Measurements from ENCODE around the gene MKLN1. TPM values are rescaled to one million over a fixed set of nuclear protein-coding genes. Genes with fewer than 3 reads are reported as not detected.

MKLN1 gene
- polyA plus RNA-seq, 1 donor from 2014 or later: 15.9 TPM

GRCh38 chr7:131502810-131503508 is 175.3 kb downstream of the MKLN1 start:
- Histone ChIP-seq H3K79me2 (replicated peaks; ENCODE audit: insufficient read depth, low read length) (no peaks in the 10 kb centered on the region), H3K27ac (ENCODE audit: low read length) (no peak overlapping the region), H2AFZ (ENCODE audit: low read depth, low read length) (no peak overlapping the region), H3K4me2 (ENCODE audit: low read length) (no peak overlapping the region), H4K20me1 (ENCODE audit: insufficient read depth) (no peaks in the 10 kb centered on the region), H3K27me3 (ENCODE audit: insufficient read depth, low read depth, low read length) (no peaks in the 10 kb centered on the region), H3K9ac (ENCODE audit: low read length) (no peak overlapping the region), H3K9me2 (ENCODE audit: insufficient read depth, low read length) (no peaks in the 10 kb centered on the region), H3K36me3 (ENCODE audit: insufficient read depth, low read length) (no peaks in the 10 kb centered on the region), H3K4me3 (ENCODE audit: low read length) (no peak overlapping the region), H3F3A (ENCODE audit: insufficient read depth, low read length, poor library complexity, severe bottlenecking) (no peaks in the 10 kb centered on the region), H3K9me3 (ENCODE audit: low read length) (no peaks in the 10 kb centered on the region)
- no peak for TF ChIP-seq REST (IDR thresholded peaks at IDR 0.05; ENCODE audit: borderline replicate concordance)
- TF ChIP-seq MXI1 (conservative IDR thresholded peaks at IDR 0.05; ENCODE audit: poor library complexity, severe bottlenecking): no peak
- TF ChIP-seq TAF1 (IDR thresholded peaks at IDR 0.05; ENCODE audit: low read depth): no peak
- TF ChIP-seq POLR2AphosphoS5 (IDR thresholded peaks at IDR 0.05): no peak
- TF ChIP-seq CTCF (IDR thresholded peaks at IDR 0.05; ENCODE audit: poor library complexity, severe bottlenecking): no peak
- no peak for TF ChIP-seq SMC3 (conservative IDR thresholded peaks at IDR 0.05; ENCODE audit: poor library complexity)

- Histone ChIP-seq H3F3A (ENCODE audit: insufficient read depth, low read length, poor library complexity, severe bottlenecking) (no peaks in the 10 kb centered on the region), H3K36me3 (ENCODE audit: insufficient read depth, low read length) (no peaks in the 10 kb centered on the region), H3K9ac (ENCODE audit: low read length) (no peak overlapping the region), H3K9me3 (ENCODE audit: low read length) (no peaks in the 10 kb centered on the region), H3K9me2 (ENCODE audit: insufficient read depth, low read length) (no peaks in the 10 kb centered on the region), H3K79me2 (replicated peaks; ENCODE audit: insufficient read depth, low read length) (no peaks in the 10 kb centered on the region), H4K20me1 (ENCODE audit: insufficient read depth) (no peaks in the 10 kb centered on the region), H3K27ac (ENCODE audit: low read length) (no peak overlapping the region), H2AFZ (ENCODE audit: low read depth, low read length) (no peak overlapping the region), H3K4me2 (ENCODE audit: low read length) (no peak overlapping the region), H3K27me3 (ENCODE audit: insufficient read depth, low read depth, low read length) (no peaks in the 10 kb centered on the region), H3K4me3 (ENCODE audit: low read length) (no peak overlapping the region)
- TF ChIP-seq EZH2 (IDR thresholded peaks at IDR 0.05; ENCODE audit: borderline replicate concordance, insufficient read depth, low read length, poor library complexity, severe bottlenecking): no peak
- TF ChIP-seq TAF1 (IDR thresholded peaks at IDR 0.05; ENCODE audit: low read depth): no peak
- no peak for TF ChIP-seq POLR2AphosphoS5 (IDR thresholded peaks at IDR 0.05)
- no peak for TF ChIP-seq MXI1 (conservative IDR thresholded peaks at IDR 0.05; ENCODE audit: poor library complexity, severe bottlenecking)
- no peak for TF ChIP-seq SMC3 (conservative IDR thresholded peaks at IDR 0.05; ENCODE audit: poor library complexity)
- TF ChIP-seq CTCF (IDR thresholded peaks at IDR 0.05; ENCODE audit: poor library complexity, severe bottlenecking): no peak
- TF ChIP-seq REST (IDR thresholded peaks at IDR 0.05; ENCODE audit: borderline replicate concordance): no peak
- no peak for TF ChIP-seq RAD21 (conservative IDR thresholded peaks at IDR 0.05)
- TF ChIP-seq EP300 (conservative IDR thresholded peaks at IDR 0.05; ENCODE audit: poor library complexity, severe bottlenecking): no peak
These were observed 176.0 kb downstream of the MKLN1 start for GRCh38 chr7:131503639-131504038.
